Duodenal mucosa (tissue), 2 donors: ENCODE measurements around the gene SLC26A3.

Source experiments
- H3K27ac ChIP-seq: one replicate; pipeline ENCODE4 v1.7.0; 2013; ENCODE audit warnings: low read depth, low read length
- H3K27me3 ChIP-seq, 2 donors: one replicate each; pipeline ENCODE4 v1.7.0; 2013; ENCODE audit warnings: low read length in 2 of 2, control low read depth in 1 of 2; ENCODE audit not compliant: insufficient read depth in 2 of 2, control insufficient read depth in 1 of 2
- H3K36me3 ChIP-seq, 2 donors: one replicate each; pipeline ENCODE4 v1.7.0; 2013; ENCODE audit warnings: low read length in 2 of 2, control low read depth in 1 of 2; ENCODE audit not compliant: insufficient read depth in 2 of 2, control insufficient read depth in 1 of 2
- H3K4me1 ChIP-seq, 2 donors: one replicate each; pipeline ENCODE4 v1.7.0; 2013; ENCODE audit warnings: low read length in 2 of 2, control low read depth in 1 of 2; ENCODE audit not compliant: insufficient read depth in 2 of 2, control insufficient read depth in 1 of 2
- H3K4me3 ChIP-seq, 2 donors: one replicate each; pipeline ENCODE4 v1.7.0; 2013; ENCODE audit warnings: low read length in 2 of 2, low read depth in 1 of 2
- H3K9ac ChIP-seq, 2 donors: one replicate each; pipeline ENCODE4 v1.7.0; 2013; ENCODE audit warnings: low read length in 2 of 2, low read depth in 1 of 2
- H3K9me3 ChIP-seq, 2 donors: one replicate each; pipeline ENCODE4 v1.7.0; 2013; ENCODE audit warnings: low read length in 2 of 2, control low read depth in 1 of 2; ENCODE audit not compliant: control insufficient read depth in 1 of 2

SLC26A3 gene

DNA sequence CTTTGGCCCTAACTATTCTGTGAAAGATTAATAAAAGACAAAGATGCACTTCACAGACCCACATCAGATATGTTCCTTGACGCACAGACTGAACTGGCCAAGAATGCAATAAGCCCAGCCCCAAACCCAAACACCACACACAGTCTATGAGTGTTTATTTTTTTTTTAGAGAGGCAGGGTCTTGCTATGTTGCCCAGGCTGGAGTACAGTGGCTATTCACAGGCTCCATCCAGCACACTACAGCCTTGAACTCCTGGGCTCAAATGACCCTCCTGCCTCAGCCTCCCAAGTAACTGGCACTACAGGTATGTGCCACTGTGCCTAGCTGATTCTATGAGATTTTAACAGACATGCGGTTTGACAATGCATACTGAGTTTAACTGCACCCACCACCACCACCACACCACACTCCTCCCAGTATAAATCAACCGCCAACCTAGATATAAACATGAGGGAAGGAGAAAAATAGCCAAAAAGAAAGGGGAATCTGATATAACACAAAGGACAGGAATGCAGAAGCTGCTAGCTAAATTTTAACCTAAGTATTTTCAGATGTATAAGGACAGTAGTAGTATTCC is 35.1 kb upstream of the SLC26A3 start:
- no peaks in the 10 kb centered on the region for H3K9me3 ChIP-seq
- H3K27me3 ChIP-seq, result no peaks in the 10 kb centered on the region
- H3K36me3 ChIP-seq, result no peaks in the 10 kb centered on the region
- H3K9ac ChIP-seq, result no peak overlapping the region
- H3K4me1 ChIP-seq, result peaks cover 47 to 62% of the 10 kb centered on the region in 2 donors
- H3K27ac ChIP-seq, result no peak overlapping the region
- H3K4me3 ChIP-seq, result no peak overlapping the region

DNA sequence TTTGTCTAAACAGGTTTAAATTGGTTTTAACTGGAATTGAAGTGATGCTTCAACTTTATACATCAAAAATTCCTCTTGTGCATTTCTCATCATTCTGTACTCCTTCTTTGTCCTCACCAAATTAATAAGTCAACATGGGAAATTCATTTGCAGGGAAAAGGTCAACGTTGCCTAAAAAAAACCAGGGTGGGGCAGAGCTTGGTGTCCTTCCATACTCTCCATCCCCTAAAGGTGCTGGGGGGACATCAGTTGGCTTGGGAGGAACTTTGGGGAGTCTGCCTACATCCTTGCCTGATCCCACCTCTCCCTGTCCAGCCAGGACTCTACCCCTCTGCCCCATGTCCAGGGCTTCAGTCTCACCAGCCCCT is 34.1 kb upstream of the SLC26A3 start:
- Histone ChIP-seq H3K9me3 (no peaks in the 10 kb centered on the region), H3K36me3 (no peaks in the 10 kb centered on the region), H3K27ac (no peak overlapping the region), H3K4me3 (peak overlapping the region in 1 of 2 donors; percentile 1), H3K4me1 (peaks cover 47 to 55% of the 10 kb centered on the region in 2 donors), H3K27me3 (no peaks in the 10 kb centered on the region), H3K9ac (no peak overlapping the region)

DNA sequence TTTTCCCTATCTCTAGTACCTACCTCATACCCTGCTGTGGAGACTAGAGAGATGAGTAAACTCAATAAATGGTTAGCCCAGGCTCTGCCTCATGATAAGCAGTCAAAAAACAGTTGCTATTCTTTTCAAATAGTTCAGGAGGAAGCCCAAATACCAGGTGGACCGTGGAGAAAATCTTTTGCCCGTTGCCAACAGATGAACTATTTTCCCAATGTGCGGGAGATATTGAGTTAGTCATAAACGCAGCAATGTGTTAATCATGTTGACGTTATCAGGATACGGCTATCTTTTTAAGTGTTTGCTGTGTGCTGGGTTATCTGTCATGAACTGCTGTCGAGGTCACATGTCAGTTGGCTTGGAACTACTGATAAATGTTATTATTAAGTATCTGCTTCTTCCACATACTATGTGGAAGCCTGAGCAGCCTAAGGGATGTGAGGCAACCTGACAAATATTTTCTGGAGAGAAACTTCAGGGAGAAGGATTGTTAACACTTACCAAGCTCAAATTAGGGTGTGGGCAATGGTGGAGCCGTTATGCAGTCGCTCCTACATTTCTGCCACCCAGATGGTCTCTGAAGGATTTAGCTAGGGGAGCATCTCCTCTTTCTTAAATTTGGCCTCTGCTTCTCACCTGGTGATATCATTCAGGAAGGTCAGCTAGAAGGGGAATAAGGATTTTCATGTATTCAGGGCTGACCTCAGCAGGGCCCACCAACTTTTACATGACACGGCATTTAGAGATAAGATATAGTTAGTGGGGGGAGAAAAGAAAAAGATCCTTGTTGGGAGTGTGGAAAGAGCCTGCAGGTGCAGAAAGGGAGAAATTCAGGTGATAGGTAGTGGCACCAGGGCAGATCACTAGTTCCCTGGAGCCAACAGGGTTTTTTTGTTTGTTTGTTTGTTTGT is 33.5 kb upstream of the SLC26A3 start:
- no peak overlapping the region for H3K9ac ChIP-seq
- peaks cover 47 to 55% of the 10 kb centered on the region in 2 donors for H3K4me1 ChIP-seq
- H3K36me3 ChIP-seq, result no peaks in the 10 kb centered on the region
- H3K27me3 ChIP-seq, result no peaks in the 10 kb centered on the region
- H3K27ac ChIP-seq, result no peak overlapping the region
- H3K4me3 ChIP-seq, result peak overlapping the region in 1 of 2 donors; percentile 44
- no peaks in the 10 kb centered on the region for H3K9me3 ChIP-seq

DNA sequence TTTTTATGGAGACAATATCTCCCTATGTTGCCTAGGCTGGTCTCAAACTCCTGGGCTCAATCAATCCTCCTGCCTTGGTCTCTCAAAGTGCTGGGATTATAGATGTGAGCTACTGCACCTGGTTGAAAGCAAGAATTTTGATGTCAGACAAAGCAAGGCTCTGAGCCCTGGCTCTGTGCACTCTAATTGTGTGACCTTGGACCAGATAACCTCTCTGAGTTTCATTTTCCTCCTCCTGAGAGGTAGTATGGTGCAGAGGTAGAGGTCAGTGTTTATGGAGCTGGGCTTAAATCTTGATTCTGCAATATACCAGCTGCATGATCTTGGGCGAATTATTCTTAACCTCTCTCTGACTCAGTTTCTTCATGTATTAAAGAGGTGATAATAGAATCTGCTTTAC is 31.4 kb upstream of the SLC26A3 start:
- H3K36me3 ChIP-seq, result no peaks in the 10 kb centered on the region
- H3K4me1 ChIP-seq, result peaks cover 53% of the 10 kb centered on the region in 2 donors
- no peaks in the 10 kb centered on the region for H3K27me3 ChIP-seq
- no peak overlapping the region for H3K9ac ChIP-seq
- no peak overlapping the region for H3K4me3 ChIP-seq
- no peaks in the 10 kb centered on the region for H3K9me3 ChIP-seq
- no peak overlapping the region for H3K27ac ChIP-seq

DNA sequence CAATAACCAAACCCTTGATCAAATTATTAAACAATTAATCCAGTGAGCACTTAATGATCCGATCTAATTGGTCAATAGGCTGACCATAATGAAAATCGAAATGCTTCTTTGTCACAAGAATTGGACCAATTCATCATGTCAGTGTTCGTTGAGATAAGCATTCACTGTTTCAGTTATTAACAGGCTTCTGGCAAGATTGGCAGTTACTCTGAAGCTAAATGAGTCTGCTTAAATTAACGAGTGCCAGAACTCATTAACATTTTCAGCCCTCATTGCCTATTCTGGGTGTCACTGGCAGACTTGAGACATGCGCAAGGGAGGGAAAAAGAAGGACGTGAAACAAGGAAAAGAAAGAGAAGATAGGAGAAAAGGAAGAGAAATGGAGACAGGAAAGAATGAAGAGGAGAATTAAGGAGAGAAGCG is 30.7 kb upstream of the SLC26A3 start:
- no peak overlapping the region for H3K27ac ChIP-seq
- no peak overlapping the region for H3K4me3 ChIP-seq
- H3K27me3 ChIP-seq, result no peaks in the 10 kb centered on the region
- H3K9ac ChIP-seq, result no peak overlapping the region
- H3K36me3 ChIP-seq, result no peaks in the 10 kb centered on the region
- H3K4me1 ChIP-seq, result peaks cover 50 to 52% of the 10 kb centered on the region in 2 donors
- no peaks in the 10 kb centered on the region for H3K9me3 ChIP-seq

DNA sequence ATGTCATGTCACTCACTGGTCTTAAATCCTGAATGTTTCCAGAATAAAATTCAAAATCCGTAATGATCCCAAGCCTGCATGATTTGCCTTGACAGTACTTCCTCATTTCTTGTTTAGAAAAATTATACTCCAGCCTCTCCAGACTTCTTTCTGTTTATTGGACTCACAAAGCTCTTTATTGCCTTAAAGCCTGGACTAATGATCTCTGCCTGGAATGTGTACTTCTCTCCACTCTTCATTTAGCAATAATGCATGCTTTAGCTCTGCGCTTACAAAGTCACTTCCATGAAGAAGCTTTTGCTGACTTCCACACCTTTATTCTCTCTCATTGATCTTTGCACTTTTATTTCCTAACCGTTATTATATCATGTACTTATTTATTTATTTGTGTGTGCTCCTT is 27.4 kb upstream of the SLC26A3 start:
- H3K9me3 ChIP-seq, result no peaks in the 10 kb centered on the region
- H3K4me3 ChIP-seq, result no peak overlapping the region
- no peaks in the 10 kb centered on the region for H3K27me3 ChIP-seq
- H3K36me3 ChIP-seq, result no peaks in the 10 kb centered on the region
- H3K4me1 ChIP-seq, result peaks cover 20% of the 10 kb centered on the region in 2 donors
- H3K27ac ChIP-seq, result no peak overlapping the region
- no peak overlapping the region for H3K9ac ChIP-seq

DNA sequence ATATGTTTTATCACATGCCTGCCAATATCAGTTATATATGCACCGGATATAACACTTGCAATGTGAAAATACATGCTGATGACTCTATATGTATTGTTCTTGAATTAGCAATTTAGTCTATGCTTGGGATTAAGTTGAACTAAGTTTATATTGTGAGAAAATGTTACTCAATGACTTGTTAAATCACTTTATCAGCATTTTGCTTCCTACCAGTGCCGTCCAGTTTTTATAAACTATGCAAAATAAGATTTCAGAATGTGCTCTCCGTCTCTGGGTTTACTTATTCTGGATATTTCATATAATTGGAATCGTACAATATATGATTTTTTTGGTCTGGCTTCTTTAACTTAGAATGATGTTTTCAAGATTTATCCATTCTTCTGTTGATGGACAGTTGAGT is 25.5 kb upstream of the SLC26A3 start:
- Histone ChIP-seq H3K4me1 (peaks cover 6% of the 10 kb centered on the region in 2 donors), H3K36me3 (no peaks in the 10 kb centered on the region), H3K27me3 (no peaks in the 10 kb centered on the region), H3K9me3 (peaks cover 0 to 5% of the 10 kb centered on the region in 2 donors), H3K27ac (no peak overlapping the region), H3K9ac (no peak overlapping the region), H3K4me3 (no peak overlapping the region)

DNA sequence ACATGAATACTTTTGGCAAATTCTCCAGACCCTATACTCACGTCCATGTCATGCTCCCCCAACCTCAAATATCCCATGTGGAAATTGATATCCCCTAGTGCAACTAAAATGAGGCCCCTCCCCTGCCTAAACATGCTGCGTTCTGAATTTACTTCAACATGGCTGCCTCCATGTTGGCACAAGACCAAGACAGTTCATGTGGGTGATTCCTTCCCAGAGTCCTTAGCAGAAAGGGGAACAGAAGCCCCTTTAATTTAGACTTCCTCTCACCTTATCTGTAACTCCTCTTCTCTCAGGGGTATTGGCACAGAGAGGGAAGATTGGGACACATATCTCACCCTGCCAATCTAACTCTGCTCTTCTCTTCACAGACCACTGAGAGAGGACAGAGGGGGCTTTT is 24.5 kb upstream of the SLC26A3 start:
- peaks cover 0 to 5% of the 10 kb centered on the region in 2 donors for H3K9me3 ChIP-seq
- H3K9ac ChIP-seq, result no peak overlapping the region
- no peaks in the 10 kb centered on the region for H3K27me3 ChIP-seq
- no peaks in the 10 kb centered on the region for H3K36me3 ChIP-seq
- H3K4me1 ChIP-seq, result peaks cover 6% of the 10 kb centered on the region in 2 donors
- no peak overlapping the region for H3K4me3 ChIP-seq
- H3K27ac ChIP-seq, result no peak overlapping the region

DNA sequence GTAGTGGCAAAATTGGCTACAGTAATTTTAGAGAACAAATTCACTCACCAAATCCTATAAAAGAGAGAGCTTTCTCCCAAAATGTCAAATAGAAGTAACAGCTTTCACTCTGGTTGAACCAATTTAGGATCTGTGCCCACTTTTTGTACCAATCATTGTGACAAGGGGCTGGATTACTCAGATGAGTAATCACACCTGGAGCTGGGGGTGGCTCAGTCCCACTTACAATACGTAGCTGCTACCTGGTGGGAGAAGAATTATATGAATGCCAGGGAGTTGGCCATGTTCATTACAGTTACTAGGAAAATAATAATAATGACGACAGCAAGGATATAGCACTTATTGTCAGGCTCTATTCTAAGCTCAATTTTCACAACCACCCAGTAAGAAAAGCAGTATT is 23.4 kb upstream of the SLC26A3 start:
- Histone ChIP-seq H3K4me3 (no peak overlapping the region), H3K9me3 (peaks cover 0 to 5% of the 10 kb centered on the region in 2 donors)

DNA sequence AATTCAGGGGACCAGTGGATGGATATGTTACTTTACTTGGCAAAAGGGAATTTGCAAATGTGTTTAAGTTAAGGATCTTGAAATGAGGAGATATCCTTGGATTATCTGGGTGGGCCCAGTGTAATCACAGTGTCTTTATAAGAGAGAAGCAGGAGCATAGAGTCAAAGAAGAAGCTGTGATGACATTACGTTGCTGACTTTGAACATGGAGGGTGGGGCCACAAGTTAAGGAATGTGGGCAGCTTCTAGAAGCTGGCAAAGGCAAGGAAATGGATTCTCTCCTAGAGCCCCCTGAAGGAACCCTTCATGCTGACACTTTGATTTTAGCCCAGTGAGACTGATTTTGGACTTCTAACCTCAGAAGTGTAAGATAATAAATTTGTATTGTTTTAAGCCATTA is 21.8 kb upstream of the SLC26A3 start:
- Histone ChIP-seq H3K27me3 (no peaks in the 10 kb centered on the region), H3K9me3 (peaks cover 0 to 5% of the 10 kb centered on the region in 2 donors), H3K36me3 (no peaks in the 10 kb centered on the region), H3K4me1 (peaks cover 0 to under 1% of the 10 kb centered on the region in 2 donors), H3K9ac (no peak overlapping the region), H3K27ac (no peak overlapping the region), H3K4me3 (no peak overlapping the region)

More for the DNA sequence above, 23.4 kb upstream of the SLC26A3 start:
- Histone ChIP-seq H3K27ac (no peak overlapping the region), H3K36me3 (no peaks in the 10 kb centered on the region), H3K27me3 (no peaks in the 10 kb centered on the region), H3K9ac (no peak overlapping the region), H3K4me1 (peaks cover 6% of the 10 kb centered on the region in 2 donors)
